AG10803 (cell line): ENCODE data around the gene TMEM45A.
A peak's percentile ranks its signal among the peaks of the same experiment; 100 is the strongest.

Experiments used
- DNase-seq: peaks from one replicate; pipeline ENCODE4 v3.0.0; 2010; ENCODE audit warnings: low read depth
- H3K4me3 ChIP-seq: 2 replicates; pipeline ENCODE4 v1.5.1; 2011; ENCODE audit warnings: mild to moderate bottlenecking, low read length, control low read depth
- CTCF ChIP-seq: conservative IDR thresholded peaks from 2 replicates; pipeline ENCODE4 v1.5.1; 2011; ENCODE audit warnings: mild to moderate bottlenecking, low read length, control low read depth, inconsistent platforms

TMEM45A gene

DNA sequence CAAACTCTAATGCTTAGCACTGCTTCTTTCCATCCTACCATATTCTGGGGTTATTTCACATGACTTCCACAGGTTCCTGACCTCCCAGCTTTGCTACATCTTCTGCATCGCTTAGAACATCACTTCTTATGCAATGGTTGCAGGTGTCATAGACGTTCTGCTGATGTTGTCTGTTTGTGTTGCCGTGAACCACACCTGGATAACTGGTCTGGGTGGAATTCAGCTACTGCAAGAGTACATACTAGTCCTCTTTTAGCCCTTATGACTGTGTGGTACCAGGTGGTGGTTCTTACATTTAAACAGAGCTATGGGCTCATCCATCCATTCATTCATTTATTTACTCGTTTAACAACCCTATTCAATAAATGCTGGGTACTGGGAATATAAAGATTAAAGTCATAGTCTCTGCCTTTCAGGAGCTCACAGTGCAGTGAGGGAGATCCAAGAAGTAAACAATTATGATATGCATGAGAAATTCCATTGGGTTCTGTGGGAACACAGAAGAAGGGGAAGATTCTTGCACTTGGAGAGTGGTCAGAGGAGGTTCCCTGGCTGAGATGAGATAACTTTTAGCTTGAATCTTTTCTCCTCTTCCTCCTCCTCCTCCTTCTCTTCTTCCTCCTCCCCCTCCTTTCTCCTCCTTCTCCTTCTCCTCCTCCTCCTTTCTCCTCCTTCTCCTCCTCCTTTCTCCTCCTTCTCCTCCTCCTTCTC is 30.8 kb downstream of the TMEM45A start:
- no peak for DNase-seq
- no peak overlapping the region for H3K4me3 ChIP-seq
- TF ChIP-seq CTCF = no peak

GRCh38 chr3:100525753-100526612 is 33.6 kb downstream of the TMEM45A start:
- peak; percentile 95 for DNase-seq
- no peak for TF ChIP-seq CTCF
- peak overlapping the region; percentile 25 for H3K4me3 ChIP-seq

- DNase-seq = no peak
- no peak overlapping the region for H3K4me3 ChIP-seq
- no peak for TF ChIP-seq CTCF
Observed at GRCh38 chr3:100526613-100527346, 34.4 kb downstream of the TMEM45A start.

GRCh38 chr3:100527347-100527735 is 34.9 kb downstream of the TMEM45A start:
- no peak for TF ChIP-seq CTCF
- DNase-seq = peak; percentile 50
- H3K4me3 ChIP-seq = no peak overlapping the region

GRCh38 chr3:100531093-100531492 is 38.7 kb downstream of the TMEM45A start:
- no peak overlapping the region for H3K4me3 ChIP-seq
- no peak for DNase-seq
- no peak for TF ChIP-seq CTCF

DNA sequence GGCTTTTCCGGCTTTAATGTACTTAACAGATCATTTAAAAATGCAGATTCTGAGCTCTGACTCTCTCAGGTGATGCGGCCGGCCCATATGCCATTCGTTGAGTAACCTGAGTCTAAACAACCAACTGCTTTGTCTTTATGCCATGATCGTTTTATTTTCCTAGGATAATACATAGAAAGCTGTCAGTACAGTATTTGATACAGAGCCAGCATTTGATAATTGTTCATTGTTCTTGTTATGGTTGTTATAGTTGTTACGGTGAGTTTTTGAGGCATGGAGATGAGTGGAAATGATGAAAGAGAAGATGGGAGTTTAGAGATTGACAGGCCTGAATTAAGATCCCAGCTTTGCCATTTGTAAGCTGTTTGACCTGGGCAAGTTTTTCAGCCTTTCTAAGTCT is 40.0 kb downstream of the TMEM45A start:
- no peak overlapping the region for H3K4me3 ChIP-seq
- TF ChIP-seq CTCF = no peak
- no peak for DNase-seq
